Naive thymus-derived CD4-positive, alpha-beta T cell (primary cell): ENCODE results near the gene NEU4. TPM values are rescaled to one million over a fixed set of nuclear protein-coding genes. Genes with fewer than 3 reads are reported as not detected.

Experiments used
- ATAC-seq: fragments of 150-1000 bp; cut with Tn5 transposase; 2 replicates; pipeline ENCODE4 v1.10.0; 2021; ENCODE audit warnings: mild to moderate bottlenecking, moderate library complexity
- CTCF ChIA-PET: fragments of 350-600 bp; sonication (Branson Sonifier 250); formaldehyde crosslinking; loops from one replicate; lab custom pipeline; 2021; ENCODE audit warnings: antibody characterized with exemption; lab: Charles Lee
- POLR2A ChIA-PET: fragments of 350-600 bp; sonication (Branson Sonifier 250); formaldehyde crosslinking; loops from one replicate; lab custom pipeline; 2021; ENCODE audit warnings: antibody characterized with exemption, inconsistent platforms; lab: Charles Lee
- DNase-seq, 9 donors: peaks; one replicate each; pipeline versions ENCODE4 v3.0.0 to v3.0.0-alpha.2; 2020 to 2022; ENCODE audit warnings: mixed read lengths in 1 of 9
- H3K27ac ChIP-seq: one replicate; pipeline ENCODE4 v1.7.0; 2013; ENCODE audit warnings: mild to moderate bottlenecking, low read depth, low read length, moderate library complexity
- H3K27me3 ChIP-seq, 2 donors: one replicate each; pipeline ENCODE4 v1.7.0; 2013; ENCODE audit warnings: low read length in 2 of 2, mild to moderate bottlenecking in 2 of 2, moderate library complexity in 2 of 2; ENCODE audit not compliant: control insufficient read depth in 2 of 2, insufficient read depth in 2 of 2
- H3K36me3 ChIP-seq, 3 experiments: 1 replicate in 2 of 3; 2 replicates in 1 of 3; pipeline ENCODE4 v1.7.0; 2013; ENCODE audit warnings: low read length in 3 of 3, mild to moderate bottlenecking in 3 of 3, moderate library complexity in 1 of 3; ENCODE audit not compliant: insufficient read depth in 3 of 3, control insufficient read depth in 2 of 3
- H3K4me1 ChIP-seq, 2 donors: one replicate each; pipeline ENCODE4 v1.7.0; 2013; ENCODE audit warnings: low read length in 2 of 2, mild to moderate bottlenecking in 2 of 2, moderate library complexity in 1 of 2; ENCODE audit not compliant: control insufficient read depth in 2 of 2, insufficient read depth in 2 of 2
- H3K4me3 ChIP-seq: 2 replicates; pipeline ENCODE4 v1.7.0; 2013; ENCODE audit warnings: mild to moderate bottlenecking, low read length
- H3K9me3 ChIP-seq, 3 experiments: 1 replicate in 2 of 3; 2 replicates in 1 of 3; pipeline ENCODE4 v1.7.0; 2013; ENCODE audit warnings: low read length in 3 of 3; ENCODE audit not compliant: control insufficient read depth in 2 of 3
- H3K27ac Mint-ChIP-seq, 9 donors: one replicate each; pipeline ENCODE4 v1.8.0; 2020 to 2022; ENCODE audit warnings: mixed read lengths in 9 of 9, mild to moderate bottlenecking in 8 of 9, moderate library complexity in 5 of 9, inconsistent platforms in 2 of 9
- H3K27me3 Mint-ChIP-seq, 5 donors: one replicate each; pipeline ENCODE4 v1.8.0; 2021 to 2022; ENCODE audit warnings: mixed read lengths in 5 of 5, mild to moderate bottlenecking in 1 of 5
- H3K36me3 Mint-ChIP-seq, 5 donors: one replicate each; pipeline ENCODE4 v1.8.0; 2020 to 2022; ENCODE audit warnings: mixed read lengths in 5 of 5, mild to moderate bottlenecking in 3 of 5, inconsistent platforms in 1 of 5
- H3K4me1 Mint-ChIP-seq, 7 donors: one replicate each; pipeline ENCODE4 v1.8.0; 2020 to 2022; ENCODE audit warnings: mixed read lengths in 7 of 7, mild to moderate bottlenecking in 3 of 7, inconsistent platforms in 1 of 7
- H3K4me3 Mint-ChIP-seq, 10 donors: one replicate each; pipeline ENCODE4 v1.8.0; 2020 to 2022; ENCODE audit warnings: mild to moderate bottlenecking in 10 of 10, mixed read lengths in 10 of 10, moderate library complexity in 6 of 10, inconsistent platforms in 2 of 10
- H3K9me3 Mint-ChIP-seq, 11 donors: one replicate each; pipeline ENCODE4 v1.8.0; 2020 to 2022; ENCODE audit warnings: mixed read lengths in 11 of 11, mild to moderate bottlenecking in 4 of 11, inconsistent platforms in 1 of 11, moderate library complexity in 1 of 11
- intact Hi-C, 2 donors: fragments of 100-400 bp; cut with micrococcal nuclease; formaldehyde crosslinking; loops; one replicate each; pipeline ENCODE4 v1.15.1; 2023
- polyA plus RNA-seq, 2 donors: library from polyadenylated mRNA; unstranded; fragments of 300-500 nt; fragmentation: Illumina TruSeq; gene quantifications; one replicate each; pipeline ENCODE4 v1.2.3, GENCODE V29; 2021
- total RNA-seq, 6 experiments: library from RNA in 5 of 6; stranded (reverse) in 5 of 6; gene quantifications; 1 replicate in 5 of 6; 2 replicates in 1 of 6; pipeline ENCODE4 v1.2.3 and lab custom pipeline; 2021 to 2026

NEU4 gene
- total and polyA plus RNA-seq, 7 experiments from 2014 or later, result 1.1 to 13.9 (median 1.2) TPM; not detected in 4

GRCh38 chr2:241774419-241775222 lies 34.4 kb upstream of the NEU4 start:
- Histone ChIP-seq H3K4me3 (no peak overlapping the region), H3K27me3 (no peaks in the 10 kb centered on the region), H3K36me3 (no peaks in the 10 kb centered on the region), H3K27ac (no peak overlapping the region), H3K9me3 (no peaks in the 10 kb centered on the region), H3K4me1 (peaks cover 8 to 10% of the 10 kb centered on the region in 2 donors)
- ChIA-PET CTCF (no interaction called here), POLR2A (no interaction called here)
- Mint-ChIP-seq H3K4me3 (no peak overlapping the region), H3K27me3 (no peaks in the 10 kb centered on the region), H3K36me3 (no peaks in the 10 kb centered on the region), H3K27ac (no peak overlapping the region), H3K9me3 (peaks cover 0 to 2% (median 0%) of the 10 kb centered on the region in 11 donors), H3K4me1 (peaks cover 6 to 14% (median 12%) of the 10 kb centered on the region in 7 donors)
- intact Hi-C loops, result no loop called here
- peak in 1 of 9 donors; percentile 19 for DNase-seq
- no peak for ATAC-seq

- no peak overlapping the region for H3K4me3 ChIP-seq
- H3K9me3 ChIP-seq, result no peaks in the 10 kb centered on the region
- CTCF ChIA-PET, result no interaction called here
- Mint-ChIP-seq H3K9me3 (peaks cover 0 to 3% (median 0%) of the 10 kb centered on the region in 11 donors), H3K36me3 (no peaks in the 10 kb centered on the region), H3K27ac (no peak overlapping the region), H3K4me1 (peaks cover 6 to 14% (median 12%) of the 10 kb centered on the region in 7 donors), H3K27me3 (no peaks in the 10 kb centered on the region), H3K4me3 (no peak overlapping the region)
- ATAC-seq, result no peak
- H3K27me3 ChIP-seq, result no peaks in the 10 kb centered on the region
- intact Hi-C loops, result no loop called here
- POLR2A ChIA-PET, result no interaction called here
- H3K36me3 ChIP-seq, result no peaks in the 10 kb centered on the region
- H3K27ac ChIP-seq, result no peak overlapping the region
- peaks cover 8 to 10% of the 10 kb centered on the region in 2 donors for H3K4me1 ChIP-seq
- DNase-seq, result peak in 1 of 9 donors; percentile 16
Measured at GRCh38 chr2:241775223-241776177, 33.5 kb upstream of the NEU4 start.

- POLR2A ChIA-PET, result no interaction called here
- H3K27me3 Mint-ChIP-seq, result no peaks in the 10 kb centered on the region
- peaks cover 0 to 10% (median 2%) of the 10 kb centered on the region in 11 donors for H3K9me3 Mint-ChIP-seq
- H3K27me3 ChIP-seq, result no peaks in the 10 kb centered on the region
- H3K36me3 ChIP-seq, result no peaks in the 10 kb centered on the region
- no peak within 1 kb of the TSS for H3K27ac Mint-ChIP-seq
- CTCF ChIA-PET, result no interaction called here
- H3K4me1 ChIP-seq, result peaks cover 8 to 10% of the 10 kb centered on the region in 2 donors
- no peak within 1 kb of the TSS for H3K4me3 ChIP-seq
- peaks cover 6 to 14% (median 12%) of the 10 kb centered on the region in 7 donors for H3K4me1 Mint-ChIP-seq
- H3K36me3 Mint-ChIP-seq, result no peaks in the 10 kb centered on the region
- intact Hi-C loops, result no loop called here
- no peak within 1 kb of the TSS for H3K4me3 Mint-ChIP-seq
- no peaks in the 10 kb centered on the region for H3K9me3 ChIP-seq
- ATAC-seq (no peak), DNase-seq (peak in 1 of 9 donors; percentile 15)
- H3K27ac ChIP-seq, result no peak within 1 kb of the TSS
Measured at GRCh38 chr2:241776336-241777169, 32.4 kb upstream of the NEU4 start, which contains the start of gene GAL3ST2. Gene GAL3ST2 (plus strand): TSS chr2:241776822. CDS start chr2:241776956, 134 bp downstream.

DNA sequence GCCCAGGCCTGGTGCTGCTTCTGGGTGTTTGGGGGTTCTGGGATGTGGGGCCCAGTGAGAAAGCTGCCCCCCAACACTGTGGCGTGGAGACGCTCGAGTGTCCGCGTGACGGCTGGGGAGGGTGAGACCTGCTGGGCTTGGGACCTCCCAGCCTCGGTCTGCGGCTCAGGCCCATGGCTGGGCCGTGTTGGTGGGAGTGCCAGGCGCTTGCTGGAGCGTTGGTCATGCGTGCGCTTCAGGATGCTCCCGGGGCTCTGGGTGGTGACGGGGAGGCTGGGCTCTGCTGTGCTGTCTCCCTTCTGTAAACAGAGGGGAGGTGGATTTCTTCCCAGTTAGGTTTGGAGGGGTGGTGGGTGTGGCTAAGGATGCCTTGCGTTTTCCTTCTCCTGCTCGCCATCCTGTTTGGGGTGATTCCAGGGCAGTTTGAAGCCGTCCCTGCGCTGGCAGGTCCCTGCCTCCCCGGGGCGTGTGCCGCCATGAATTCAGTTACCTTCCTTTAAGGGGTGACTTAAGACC lies 31.8 kb upstream of the NEU4 start:
- H3K9me3 Mint-ChIP-seq, result peaks cover 0 to 10% (median 2%) of the 10 kb centered on the region in 11 donors
- CTCF ChIA-PET, result no interaction called here
- H3K27me3 Mint-ChIP-seq, result no peaks in the 10 kb centered on the region
- H3K36me3 Mint-ChIP-seq, result no peaks in the 10 kb centered on the region
- no peaks in the 10 kb centered on the region for H3K9me3 ChIP-seq
- no peaks in the 10 kb centered on the region for H3K36me3 ChIP-seq
- ATAC-seq (no peak), DNase-seq (peak in 1 of 9 donors; percentile 6)
- POLR2A ChIA-PET, result no interaction called here
- no peak overlapping the region for H3K27ac Mint-ChIP-seq
- no peaks in the 10 kb centered on the region for H3K27me3 ChIP-seq
- H3K4me1 Mint-ChIP-seq, result peaks cover under 1 to 9% (median 7%) of the 10 kb centered on the region in 7 donors
- peaks cover 5 to 8% of the 10 kb centered on the region in 2 donors for H3K4me1 ChIP-seq
- H3K27ac ChIP-seq, result no peak overlapping the region
- no peak overlapping the region for H3K4me3 ChIP-seq
- intact Hi-C loops, result no loop called here
- H3K4me3 Mint-ChIP-seq, result no peak overlapping the region

DNA sequence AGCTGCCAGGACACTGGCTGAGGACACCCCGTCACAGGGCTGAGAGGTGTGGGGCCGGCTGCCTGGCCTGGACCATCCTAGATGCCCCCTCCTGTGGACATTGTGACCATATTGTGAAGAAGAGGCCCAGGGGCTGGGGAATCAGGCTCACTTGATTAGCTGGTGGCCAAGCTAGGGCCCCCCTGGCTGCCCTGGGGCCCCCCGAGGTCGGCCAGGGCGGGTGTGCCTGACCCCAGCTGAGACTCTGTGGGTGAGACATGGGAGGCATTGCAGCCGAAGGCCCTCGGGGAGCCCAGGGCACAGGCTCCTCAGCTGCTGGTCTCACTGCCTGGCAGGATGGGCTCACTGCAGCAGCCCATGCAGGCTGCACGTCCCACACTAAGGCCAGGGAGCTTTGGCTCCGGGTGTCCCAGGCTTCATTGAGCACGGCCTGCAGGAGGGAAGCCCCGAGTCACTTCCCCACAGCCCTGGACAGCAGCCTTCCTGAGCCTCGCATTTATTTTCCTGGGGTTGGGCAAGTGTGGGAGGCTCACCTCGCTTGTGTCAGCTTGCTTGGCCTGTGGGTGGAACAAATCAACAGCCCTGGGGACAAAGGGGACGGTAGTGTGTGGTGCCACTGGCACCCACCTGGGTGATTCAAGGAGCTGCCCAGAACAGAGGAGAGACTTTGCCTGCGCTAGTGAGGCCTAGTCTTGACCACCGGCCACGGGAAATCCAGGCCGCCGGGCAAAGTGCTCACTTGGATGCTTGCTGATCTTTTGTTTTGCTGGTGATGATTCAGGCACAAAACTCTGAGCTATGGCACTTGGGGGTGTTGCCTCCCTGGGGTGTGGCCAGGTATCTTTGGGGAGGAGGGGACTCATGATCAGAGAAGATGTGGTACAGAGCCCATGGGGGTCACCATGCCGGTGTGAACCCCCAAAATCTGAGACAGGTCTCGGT lies 31.0 kb upstream of the NEU4 start:
- H3K27me3 Mint-ChIP-seq, result no peaks in the 10 kb centered on the region
- no peak overlapping the region for H3K27ac Mint-ChIP-seq
- intact Hi-C loops, result no loop called here
- peaks cover 0 to 2% of the 10 kb centered on the region in 2 donors for H3K4me1 ChIP-seq
- CTCF ChIA-PET, result interaction anchor here (0.6 kb wide), 1 partner anchor 928 kb away, joined by 3 read pairs; no protein-coding TSS in a partner anchor
- peaks cover 0 to 2% (median 0%) of the 10 kb centered on the region in 7 donors for H3K4me1 Mint-ChIP-seq
- no peaks in the 10 kb centered on the region for H3K36me3 ChIP-seq
- no peaks in the 10 kb centered on the region for H3K27me3 ChIP-seq
- no peak overlapping the region for H3K4me3 Mint-ChIP-seq
- DNase-seq (peak in 1 of 9 donors; percentile 20), ATAC-seq (no peak)
- POLR2A ChIA-PET, result no interaction called here
- H3K9me3 ChIP-seq, result no peaks in the 10 kb centered on the region
- H3K36me3 Mint-ChIP-seq, result no peaks in the 10 kb centered on the region
- no peak overlapping the region for H3K27ac ChIP-seq
- H3K9me3 Mint-ChIP-seq, result peaks cover 0 to 10% (median 2%) of the 10 kb centered on the region in 11 donors
- no peak overlapping the region for H3K4me3 ChIP-seq
